ENCODE results near the gene DPP10.

DPP10 gene

GRCh38 chr2:114610677-114611076, 168.2 kb downstream of the DPP10 start:
- no peak for TF ChIP-seq CTCF (IDR thresholded peaks at IDR 0.05)

DNA sequence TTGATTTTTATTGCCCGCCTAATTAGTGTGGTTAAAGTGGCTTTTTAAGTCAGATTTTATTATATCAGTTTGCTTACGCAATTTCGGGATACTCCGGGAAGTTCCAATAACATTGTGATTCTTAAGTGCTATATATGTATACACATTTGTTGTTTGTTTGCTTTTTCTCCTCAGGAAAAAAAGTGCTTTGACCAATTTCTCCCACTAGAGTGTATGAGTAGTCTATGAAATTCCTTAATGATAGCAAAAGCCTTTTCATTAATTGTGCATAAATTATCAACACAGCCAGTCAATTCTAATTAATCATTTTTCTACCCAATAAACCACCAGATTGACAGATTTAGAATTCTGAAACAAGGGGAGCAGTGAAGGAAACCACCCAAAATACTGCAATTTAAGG, 172.2 kb downstream of the DPP10 start:
- TF ChIP-seq CTCF (IDR thresholded peaks at IDR 0.05): peak; percentile 58

DNA sequence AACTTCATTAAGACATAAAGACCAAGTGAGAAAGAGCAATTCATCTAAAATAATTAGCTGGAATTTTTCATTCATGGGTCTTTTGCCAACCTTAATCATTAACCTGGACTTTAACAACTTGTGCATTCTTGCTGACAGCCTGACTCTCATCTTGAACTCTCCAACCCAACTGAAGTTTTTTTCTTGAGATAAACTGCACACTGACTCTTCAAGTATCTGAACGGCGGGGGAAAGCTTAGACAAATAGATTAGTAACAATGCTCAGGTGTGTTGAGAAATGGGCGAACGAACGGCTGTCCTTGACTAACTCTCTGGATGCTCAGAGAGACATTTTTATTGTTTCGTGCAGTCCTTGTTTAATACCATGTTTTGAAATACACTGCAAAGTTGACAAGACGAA, 186.0 kb downstream of the DPP10 start:
- TF ChIP-seq CTCF (IDR thresholded peaks at IDR 0.05): no peak

GRCh38 chr2:114631146-114631545, 188.7 kb downstream of the DPP10 start:
- TF ChIP-seq CTCF (IDR thresholded peaks at IDR 0.05): no peak

DNA sequence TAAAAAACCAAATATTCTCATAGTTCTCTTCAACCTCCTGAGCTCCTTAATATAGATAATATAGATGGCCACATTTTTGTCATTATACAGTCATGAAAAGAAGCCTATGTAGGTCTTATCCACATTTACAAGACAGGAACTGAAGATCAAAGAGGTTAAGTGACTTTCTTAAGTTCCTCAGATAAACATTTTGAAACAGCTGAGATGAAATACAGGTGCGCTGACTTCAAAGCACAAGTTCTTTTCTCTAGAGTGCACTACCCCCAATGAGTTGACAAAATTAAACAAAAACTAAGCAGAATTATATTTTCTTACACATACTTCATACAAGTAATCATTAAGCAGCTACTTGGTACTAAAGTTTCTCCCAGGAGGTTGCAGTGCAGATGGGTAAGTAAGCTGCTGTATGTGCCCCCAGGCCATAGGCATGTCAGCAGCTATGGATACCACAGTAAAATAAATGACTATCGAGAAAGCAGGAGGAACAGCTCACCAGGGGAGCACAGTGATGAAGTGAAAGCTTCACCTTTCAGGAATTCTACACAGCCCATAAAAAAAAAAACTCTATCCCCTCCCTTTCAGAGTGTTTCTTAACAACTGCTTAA, 199.8 kb downstream of the DPP10 start:
- no peak for TF ChIP-seq CTCF (IDR thresholded peaks at IDR 0.05)

DNA sequence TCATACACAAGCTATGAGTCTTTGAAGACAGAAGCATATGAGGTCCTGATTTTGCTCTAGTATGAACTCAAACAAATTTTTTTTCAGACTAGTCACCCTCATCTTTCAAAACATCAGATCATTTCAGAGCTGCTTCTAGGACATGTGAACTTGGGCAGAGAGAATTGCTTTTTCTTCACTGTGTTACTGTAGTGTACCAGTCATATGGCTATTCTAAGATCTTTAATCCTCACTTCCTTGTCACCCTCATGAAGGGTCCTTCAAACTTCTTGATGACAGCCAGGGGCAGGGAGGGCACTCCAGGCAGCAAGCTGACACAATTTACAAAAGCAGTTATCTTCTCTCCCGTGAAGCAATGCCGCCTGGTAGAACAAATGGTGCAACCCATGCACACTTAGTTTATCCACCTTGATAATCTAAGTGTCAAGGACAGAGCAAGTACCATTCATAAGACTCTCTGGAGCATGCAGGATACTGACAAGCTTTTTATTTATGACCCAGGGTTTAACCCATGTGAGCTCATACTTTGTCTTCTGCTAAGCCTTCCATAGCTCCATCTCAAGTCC, 200.6 kb downstream of the DPP10 start:
- TF ChIP-seq CTCF (IDR thresholded peaks at IDR 0.05): no peak

- TF ChIP-seq CTCF (IDR thresholded peaks at IDR 0.05): no peak
Measured at GRCh38 chr2:114651933-114652332, 209.5 kb downstream of the DPP10 start.

DNA sequence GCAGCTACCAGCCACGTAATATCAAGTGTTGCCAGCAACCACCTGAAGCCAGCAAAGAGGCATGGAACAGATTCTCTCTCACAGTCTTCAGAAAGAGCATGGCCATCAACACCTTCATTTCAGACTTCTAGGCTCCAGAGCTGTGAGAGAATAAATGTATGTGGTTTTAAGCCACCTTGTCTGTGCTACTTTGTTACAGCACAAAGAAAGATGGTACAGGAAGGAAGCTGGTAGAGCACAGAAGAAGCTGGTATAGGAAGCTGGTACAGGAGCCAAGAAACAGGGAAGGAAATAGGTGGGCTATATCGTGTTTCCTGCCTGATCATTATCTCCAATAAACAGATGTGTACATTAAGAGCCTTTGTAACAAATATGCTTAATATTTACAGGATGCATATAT, 217.4 kb downstream of the DPP10 start:
- TF ChIP-seq CTCF (IDR thresholded peaks at IDR 0.05): no peak
